H1 (cell line): ENCODE data around the gene OXSR1. TPM values are rescaled to one million over a fixed set of nuclear protein-coding genes. Genes with fewer than 3 reads are reported as not detected.

ENCODE experiments used
- ATF2 ChIP-seq: IDR thresholded peaks from 2 replicates; pipeline ENCODE4 v1.6.1; 2012; ENCODE audit warnings: low read length, inconsistent platforms
- BRCA1 ChIP-seq: IDR thresholded peaks from 2 replicates; pipeline ENCODE4 v1.6.1; 2012; ENCODE audit warnings: low read depth, low read length, improper control_type of control experiment
- CHD2 ChIP-seq: IDR thresholded peaks from 2 replicates; pipeline ENCODE4 v1.6.1; 2012; ENCODE audit warnings: low read length, improper control_type of control experiment
- CHD7 ChIP-seq: fragments of 300-600 bp; sonication (generic); IDR thresholded peaks from 2 replicates; pipeline ENCODE4 v1.7.1; 2012; ENCODE audit warnings: low read length, moderate library complexity, mild to moderate bottlenecking, inconsistent platforms; ENCODE audit not compliant: insufficient replicate concordance
- EP300 ChIP-seq, 2 experiments: IDR thresholded peaks; 1 replicate in 1 of 2; 2 replicates in 1 of 2; pipeline ENCODE4 v1.6.1; 2011 to 2012; ENCODE audit warnings: low read depth in 2 of 2, low read length in 2 of 2, mild to moderate bottlenecking in 2 of 2, borderline replicate concordance in 1 of 2, inconsistent platforms in 1 of 2, moderate library complexity in 1 of 2
- KDM1A ChIP-seq: fragments of 200-600, 300-600 bp; sonication (generic); IDR thresholded peaks from 2 replicates; pipeline ENCODE4 v1.7.1; 2016; ENCODE audit warnings: mild to moderate bottlenecking, low read length, borderline replicate concordance
- KDM5A ChIP-seq: fragments of 200-600 bp; IDR thresholded peaks from 2 replicates; pipeline ENCODE4 v1.7.1; 2012; ENCODE audit warnings: mild to moderate bottlenecking, low read length, inconsistent platforms, mixed read lengths
- PHF8 ChIP-seq: fragments of 200-600 bp; sonication (generic); conservative IDR thresholded peaks from 2 replicates; pipeline ENCODE4 v1.7.1; 2012; ENCODE audit warnings: low read depth, mild to moderate bottlenecking, inconsistent platforms, low read length, moderate library complexity
- POU5F1 ChIP-seq: IDR thresholded peaks from 2 replicates; pipeline ENCODE4 v1.6.1; 2011; ENCODE audit warnings: low read depth, mild to moderate bottlenecking, low read length, moderate library complexity
- SP4 ChIP-seq: IDR thresholded peaks from 2 replicates; pipeline ENCODE4 v1.6.1; 2012; ENCODE audit warnings: low read length, inconsistent platforms
- polyA plus RNA-seq, 7 experiments: library from polyadenylated mRNA; depleted of rRNA in 3 of 7; stranded (reverse) in 5 of 7; unstranded in 2 of 7; fragments of >200 nt in 5 of 7; fragments of 200-250 nt in 2 of 7; gene quantifications; 1 replicate in 5 of 7; 2 replicates in 1 of 7; 4 replicates in 1 of 7; pipeline versions ENCODE4 v1.2.1 to v1.2.3, GENCODE V29; 2011 to 2013; ENCODE audit warnings: missing spikeins in 2 of 7, mixed read lengths in 2 of 7
- total RNA-seq: library from RNA; stranded (reverse); fragmentation: NEBNext Ultra II Directional; extraction: Animal tissue kit (Norgen Biotek cat#: 25700); gene quantifications from 2 replicates; pipeline ENCODE4 v1.2.1, GENCODE V29; 2021

The OXSR1 gene
- total and polyA plus RNA-seq, 2 of the 8 experiments (the other 6 are each of a cell fraction or from before 2014, with no cell fraction given), result 25.1 to 47.0 TPM

- TF ChIP-seq CHD7 (no peak), BRCA1 (no peak), SP4 (no peak), KDM5A (no peak), KDM1A (no peak), POU5F1 (no peak), CHD2 (no peak), PHF8 (no peak), ATF2 (no peak), EP300 (IDR thresholded peaks at IDR 0.05; ENCODE audit: borderline replicate concordance in 1 of 2, low read depth in 2 of 2, low read length in 2 of 2) (no peak)
These were observed 18.8 kb upstream of the OXSR1 start (continued) for GRCh38 chr3:38146504-38146903.
